SK-N-SH (cell line): ENCODE measurements around the gene NODAL. TPM values are rescaled to one million over a fixed set of nuclear protein-coding genes. Genes with fewer than 3 reads are reported as not detected.

Experiments
- CTCF ChIA-PET: fragments of 300-600, 350-600 bp; formaldehyde crosslinking; extraction: SDS; loops from one replicate; lab custom pipeline; 2021; lab: Yijun Ruan, JAX
- POLR2A ChIA-PET: fragments of 350-600 bp; sonication (Branson Sonifier 250); formaldehyde crosslinking; extraction: SDS; loops from one replicate; lab custom pipeline; 2020; ENCODE audit warnings: antibody characterized with exemption, inconsistent platforms; lab: Yijun Ruan, JAX
- DNase-seq: peaks from one replicate; pipeline ENCODE4 v3.0.0; 2012
- H2AFZ ChIP-seq: fragments of 200-600 bp; sonication (generic); 2 replicates; pipeline ENCODE4 v1.8.1; 2016; ENCODE audit warnings: antibody characterized with exemption, mild to moderate bottlenecking, low read depth
- H3F3A ChIP-seq: fragments of 200-600 bp; sonication (generic); replicated peaks from 2 replicates; pipeline ENCODE3; 2016; ENCODE audit warnings: antibody characterized with exemption, mild to moderate bottlenecking; ENCODE audit not compliant: insufficient read depth
- H3K27ac ChIP-seq, 2 experiments: fragments of 200-500 bp in 1 of 2; fragments of 200-600 bp in 1 of 2; sonication (Bioruptor generic) in 1 of 2; sonication (generic), shearing (Covaris generic) in 1 of 2; 2 replicates each; pipeline versions ENCODE4 v1.5.1 to v1.6.1; 2014 to 2016; ENCODE audit warnings: low read depth in 2 of 2, inconsistent platforms in 1 of 2, low read length in 1 of 2, mild to moderate bottlenecking in 1 of 2, mixed read lengths in 1 of 2
- H3K27me3 ChIP-seq: fragments of 200-600 bp; sonication (generic), shearing (Covaris generic); 2 replicates; pipeline ENCODE4 v1.6.1; 2016; ENCODE audit warnings: mixed run types; ENCODE audit not compliant: insufficient read depth
- H3K36me3 ChIP-seq, 2 experiments: fragments of 200-500 bp in 1 of 2; fragments of 200-600 bp in 1 of 2; sonication (Bioruptor generic) in 1 of 2; sonication (generic) in 1 of 2; replicated peaks in 1 of 2; 2 replicates each; pipeline versions ENCODE3 to v1.5.1; 2014 to 2016; ENCODE audit warnings: low read length in 1 of 2, mild to moderate bottlenecking in 1 of 2; ENCODE audit not compliant: insufficient read depth in 2 of 2, control insufficient read depth in 1 of 2
- H3K4me1 ChIP-seq, 2 experiments: fragments of 200-500 bp in 1 of 2; fragments of 200-600 bp in 1 of 2; sonication (Bioruptor generic) in 1 of 2; sonication (generic), shearing (Covaris generic) in 1 of 2; 2 replicates each; pipeline versions ENCODE4 v1.5.1 to v1.6.1; 2014 to 2016; ENCODE audit warnings: low read depth in 1 of 2, low read length in 1 of 2, mixed run types in 1 of 2; ENCODE audit not compliant: insufficient read depth in 2 of 2, control insufficient read depth in 1 of 2
- H3K4me2 ChIP-seq: fragments of 200-600 bp; sonication (generic), shearing (Covaris generic); 2 replicates; pipeline ENCODE4 v1.6.1; 2017; ENCODE audit warnings: mixed run types
- H3K4me3 ChIP-seq, 2 experiments: fragments of 200-500 bp in 1 of 2; fragments of 200-600 bp in 1 of 2; sonication (Bioruptor generic) in 1 of 2; sonication (generic), shearing (Covaris generic) in 1 of 2; 2 replicates each; pipeline versions ENCODE4 v1.5.1 to v1.8.1; 2014 to 2016; ENCODE audit warnings: low read depth in 2 of 2, inconsistent platforms in 1 of 2, low read length in 1 of 2, mild to moderate bottlenecking in 1 of 2, mixed read lengths in 1 of 2, moderate library complexity in 1 of 2
- H3K79me2 ChIP-seq: fragments of 200-600 bp; sonication (generic); 2 replicates; pipeline ENCODE4 v1.8.1; 2017; ENCODE audit warnings: mild to moderate bottlenecking; ENCODE audit not compliant: insufficient read depth
- H3K9ac ChIP-seq: fragments of 200-600 bp; sonication (generic); 2 replicates; pipeline ENCODE4 v1.6.1; 2017; ENCODE audit warnings: mixed run types
- H3K9me2 ChIP-seq: fragments of 200-600 bp; sonication (generic); 2 replicates; pipeline ENCODE4 v1.6.1; 2017; ENCODE audit warnings: mixed run types
- H3K9me3 ChIP-seq: fragments of 200-600 bp; sonication (generic); 2 replicates; pipeline ENCODE4 v1.6.1; 2017; ENCODE audit warnings: mixed run types, mild to moderate bottlenecking, moderate library complexity
- H4K20me1 ChIP-seq: fragments of 200-600 bp; sonication (generic); 2 replicates; pipeline ENCODE4 v1.6.1; 2017; ENCODE audit warnings: mild to moderate bottlenecking, mixed run types; ENCODE audit not compliant: insufficient read depth
- CHD2 ChIP-seq: fragments of 150-350 bp; IDR thresholded peaks from 2 replicates; pipeline ENCODE4 v1.6.1; 2018; ENCODE audit warnings: low read length; ENCODE audit not compliant: partially characterized antibody
- ELF1 ChIP-seq: IDR thresholded peaks from 2 replicates; pipeline ENCODE4 v1.4.0; 2012
- FOXJ3 ChIP-seq: sonication (generic); formaldehyde crosslinking; IDR thresholded peaks from 2 replicates; pipeline ENCODE4 v1.5.1; 2020; ENCODE audit warnings: mild to moderate bottlenecking, missing genetic modification reagents
- FOXM1 ChIP-seq: IDR thresholded peaks from 2 replicates; pipeline ENCODE4 v1.4.0; 2012; ENCODE audit warnings: low read depth, mild to moderate bottlenecking
- JUND ChIP-seq: IDR thresholded peaks from 2 replicates; pipeline ENCODE4 v1.4.0; 2012
- MEF2A ChIP-seq: IDR thresholded peaks from 2 replicates; pipeline ENCODE4 v1.4.0; 2012; ENCODE audit warnings: low read depth, borderline replicate concordance
- MXI1 ChIP-seq: IDR thresholded peaks from 2 replicates; pipeline ENCODE4 v1.6.1; 2012; ENCODE audit warnings: mild to moderate bottlenecking, low read depth, low read length, improper control_type of control experiment
- NFIC ChIP-seq: IDR thresholded peaks from 2 replicates; pipeline ENCODE4 v1.4.0; 2012; ENCODE audit warnings: borderline replicate concordance
- RAD21 ChIP-seq: IDR thresholded peaks from 2 replicates; pipeline ENCODE4 v1.6.1; 2012; ENCODE audit warnings: mild to moderate bottlenecking, low read length
- TAF1 ChIP-seq: IDR thresholded peaks from 2 replicates; pipeline ENCODE4 v1.6.1; 2012; ENCODE audit warnings: low read depth, mild to moderate bottlenecking, low read length, moderate library complexity, borderline replicate concordance
- TCF12 ChIP-seq: IDR thresholded peaks from 2 replicates; pipeline ENCODE4 v1.4.0; 2012
- TEAD4 ChIP-seq: IDR thresholded peaks from 2 replicates; pipeline ENCODE4 v1.4.0; 2012; ENCODE audit warnings: mild to moderate bottlenecking, borderline replicate concordance; ENCODE audit not compliant: insufficient read depth
- YY1 ChIP-seq: IDR thresholded peaks from 2 replicates; pipeline ENCODE4 v1.4.0; 2012; ENCODE audit warnings: low read depth, mild to moderate bottlenecking
- WGBS: methylation state at CpG from one replicate; pipeline ENCODE4 v1.1.6; 2017; ENCODE audit warnings: low lambda C conversion rate; 5-methylcytosine and 5-hydroxymethylcytosine counted together
- polyA plus RNA-seq, 3 experiments: library from polyadenylated mRNA; depleted of rRNA; stranded (reverse); fragments of >200 nt; gene quantifications; 2 replicates each; pipeline ENCODE4 v1.2.3, GENCODE V29; 2012
- TF ChIP-seq, protein P1 (sequence below): fragments of 200-600 bp; sonication (generic); IDR thresholded peaks from 2 replicates; pipeline ENCODE4 v1.6.1; 2017; ENCODE audit warnings: antibody characterized with exemption, mild to moderate bottlenecking, moderate library complexity

NODAL gene
- polyA plus RNA-seq, 1 of the 3 experiments (the other 2 are of a cell fraction) = not detected

DNA sequence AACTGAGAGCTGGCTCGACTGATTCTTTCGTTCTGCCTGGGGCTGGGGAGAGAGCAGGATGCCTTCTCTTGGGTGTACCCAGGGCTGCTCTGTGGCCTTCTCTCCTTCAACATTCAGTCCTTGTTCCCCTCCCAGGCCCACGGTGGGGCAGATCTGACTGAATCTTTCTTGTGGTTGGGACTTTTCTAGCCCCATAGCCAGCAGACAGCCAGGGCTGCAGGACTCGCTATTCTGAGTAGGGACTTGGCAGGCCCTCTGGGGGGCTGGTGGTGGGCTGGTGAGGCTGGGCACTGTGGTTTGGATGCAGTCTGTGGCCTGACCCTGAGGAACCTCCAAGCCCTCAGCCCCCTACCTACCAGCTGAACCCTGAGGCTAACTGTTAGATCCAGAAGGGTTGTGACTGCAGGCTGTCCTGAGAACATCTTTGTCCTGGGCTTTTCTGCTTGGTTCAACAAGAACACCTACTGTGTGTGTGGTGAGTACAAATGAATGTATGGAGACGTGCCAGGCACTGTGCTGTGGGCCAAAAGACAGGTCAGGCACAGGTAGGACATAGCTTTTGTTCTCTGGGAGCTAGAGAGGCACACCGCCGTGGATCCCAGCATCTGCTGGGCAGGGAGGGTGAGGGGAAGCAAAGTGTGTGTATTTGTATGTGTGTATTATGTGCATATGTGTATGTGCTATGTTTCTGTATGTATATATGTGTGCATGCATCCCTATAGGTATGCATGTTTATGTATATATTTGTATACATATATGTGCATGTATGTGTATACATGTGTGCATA is 35.0 kb upstream of the NODAL start:
- CTCF ChIA-PET = interaction anchor here (0.8 to 6.5 kb wide), 4 partner anchors 10 to 112 kb away, joined by 3 to 44 read pairs (median 4); no protein-coding TSS in a partner anchor
- POLR2A ChIA-PET = interaction anchor here (0.6 to 1.3 kb wide), 2 partner anchors 36 to 1403 kb away, joined by 3 read pairs; no protein-coding TSS in a partner anchor
- Histone ChIP-seq H3K9ac (no peak overlapping the region), H3K36me3 (no peaks in the 10 kb centered on the region), H3K9me3 (no peaks in the 10 kb centered on the region), H2AFZ (no peak overlapping the region), H3K4me1 (peaks cover 0 to 45% of the 10 kb centered on the region in 2 experiments; a peak in 1 of 4 replicates), H3K79me2 (no peaks in the 10 kb centered on the region), H3K27ac (no peak overlapping the region), H3F3A (no peaks in the 10 kb centered on the region), H4K20me1 (no peaks in the 10 kb centered on the region), H3K4me2 (no peak overlapping the region), H3K9me2 (no peaks in the 10 kb centered on the region), H3K4me3 (no peak overlapping the region), H3K27me3 (peaks cover 45% of the 10 kb centered on the region; the same call in 1 of the 2 replicates)
- WGBS = 41% methylated on average over 5 of the region's 7 CpGs
- TF ChIP-seq RAD21 = no peak
- TF ChIP-seq FOXM1 = no peak
- no peak for TF ChIP-seq JUND
- no peak for TF ChIP-seq FOXJ3
- TF ChIP-seq NFIC = no peak
- TF ChIP-seq TAF1 = no peak
- TF ChIP-seq YY1 = no peak
- DNase-seq = no peak

DNA sequence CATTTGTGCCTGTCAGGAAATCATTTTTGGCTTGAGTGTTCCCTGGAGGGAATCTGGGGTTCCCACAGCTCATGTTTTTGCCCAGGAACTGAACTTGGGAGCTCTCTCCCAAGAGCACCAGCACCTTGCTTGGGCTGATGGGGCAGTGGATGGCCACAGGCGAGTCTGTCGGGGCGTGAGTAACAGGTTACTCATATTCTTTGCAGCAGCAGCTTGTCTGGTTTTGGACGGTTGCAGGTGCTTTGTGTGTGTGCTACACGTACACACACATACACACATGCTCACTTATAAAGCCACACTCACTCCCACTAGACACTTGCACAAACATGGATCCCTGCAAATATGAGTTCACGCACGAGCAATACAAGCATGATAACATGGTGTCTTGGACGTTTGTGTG is 34.2 kb upstream of the NODAL start:
- H3K27me3 ChIP-seq = peaks cover 45% of the 10 kb centered on the region; the same call in 1 of the 2 replicates
- ChIA-PET POLR2A (interaction anchor here (1.3 kb wide), 1 partner anchor 37 kb away, joined by 3 read pairs; no protein-coding TSS in a partner anchor), CTCF (interaction anchor here (1.3 to 6.5 kb wide), 3 partner anchors 15 to 111 kb away, joined by 3 to 44 read pairs (median 4); no protein-coding TSS in a partner anchor)
- TF ChIP-seq, protein P1, sequence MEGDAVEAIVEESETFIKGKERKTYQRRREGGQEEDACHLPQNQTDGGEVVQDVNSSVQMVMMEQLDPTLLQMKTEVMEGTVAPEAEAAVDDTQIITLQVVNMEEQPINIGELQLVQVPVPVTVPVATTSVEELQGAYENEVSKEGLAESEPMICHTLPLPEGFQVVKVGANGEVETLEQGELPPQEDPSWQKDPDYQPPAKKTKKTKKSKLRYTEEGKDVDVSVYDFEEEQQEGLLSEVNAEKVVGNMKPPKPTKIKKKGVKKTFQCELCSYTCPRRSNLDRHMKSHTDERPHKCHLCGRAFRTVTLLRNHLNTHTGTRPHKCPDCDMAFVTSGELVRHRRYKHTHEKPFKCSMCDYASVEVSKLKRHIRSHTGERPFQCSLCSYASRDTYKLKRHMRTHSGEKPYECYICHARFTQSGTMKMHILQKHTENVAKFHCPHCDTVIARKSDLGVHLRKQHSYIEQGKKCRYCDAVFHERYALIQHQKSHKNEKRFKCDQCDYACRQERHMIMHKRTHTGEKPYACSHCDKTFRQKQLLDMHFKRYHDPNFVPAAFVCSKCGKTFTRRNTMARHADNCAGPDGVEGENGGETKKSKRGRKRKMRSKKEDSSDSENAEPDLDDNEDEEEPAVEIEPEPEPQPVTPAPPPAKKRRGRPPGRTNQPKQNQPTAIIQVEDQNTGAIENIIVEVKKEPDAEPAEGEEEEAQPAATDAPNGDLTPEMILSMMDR = no peak
- TF ChIP-seq ELF1 (no peak), MEF2A (no peak), NFIC (no peak), MXI1 (no peak), YY1 (no peak), TEAD4 (no peak), TCF12 (no peak), CHD2 (no peak)
- H3K79me2 ChIP-seq = no peaks in the 10 kb centered on the region
- no peaks in the 10 kb centered on the region for H3K9me3 ChIP-seq
- H3K9ac ChIP-seq = no peak overlapping the region
- no peak overlapping the region for H3K4me2 ChIP-seq
- H2AFZ ChIP-seq = no peak overlapping the region
- H3K4me3 ChIP-seq = no peak overlapping the region
- no peak for DNase-seq
- no peaks in the 10 kb centered on the region for H3F3A ChIP-seq
- H3K4me1 ChIP-seq = peaks cover 0 to 38% of the 10 kb centered on the region in 2 experiments; a peak in 1 of 4 replicates
- no peaks in the 10 kb centered on the region for H3K36me3 ChIP-seq
- H4K20me1 ChIP-seq = no peaks in the 10 kb centered on the region
- no peaks in the 10 kb centered on the region for H3K9me2 ChIP-seq
- WGBS = 69% methylated on average over 7 of the region's 8 CpGs
- H3K27ac ChIP-seq = no peak overlapping the region
